SK-N-DZ (cell line): ENCODE results near the gene FNDC3B.

Experiments used
- DNase-seq: peaks from one replicate; pipeline ENCODE4 v3.0.0-alpha.2; 2015; ENCODE audit warnings: low spot score

The FNDC3B gene

GRCh38 chr3:172166261-172166660 is 126.9 kb downstream of the FNDC3B start:
- DNase-seq, result no peak

DNA sequence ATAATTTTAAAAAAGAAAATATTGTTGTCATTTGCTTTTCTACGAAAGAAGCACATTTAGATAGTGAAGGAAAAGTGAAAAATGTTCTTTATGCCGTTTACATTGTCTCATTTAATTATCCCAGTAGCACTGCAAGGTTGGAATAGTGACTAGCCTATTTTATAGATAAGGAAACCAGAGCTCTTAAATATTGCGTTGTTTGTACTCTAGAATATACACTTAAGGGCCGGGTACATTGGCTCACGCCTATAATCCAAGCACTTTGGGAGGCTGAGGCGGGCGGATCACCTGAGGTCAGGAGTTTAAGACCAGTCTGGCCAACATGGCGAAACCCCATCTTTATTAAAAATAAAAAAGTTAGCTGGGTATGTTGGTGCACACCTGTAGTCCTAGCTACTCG is 127.5 kb downstream of the FNDC3B start:
- no peak for DNase-seq

GRCh38 chr3:172167892-172168648 is 128.7 kb downstream of the FNDC3B start:
- DNase-seq, result no peak

- no peak for DNase-seq
Measured at GRCh38 chr3:172170073-172170709, 130.8 kb downstream of the FNDC3B start.

GRCh38 chr3:172170841-172171240 is 131.5 kb downstream of the FNDC3B start:
- no peak for DNase-seq

- DNase-seq, result no peak
Measured at GRCh38 chr3:172171396-172172075, 132.2 kb downstream of the FNDC3B start.

DNA sequence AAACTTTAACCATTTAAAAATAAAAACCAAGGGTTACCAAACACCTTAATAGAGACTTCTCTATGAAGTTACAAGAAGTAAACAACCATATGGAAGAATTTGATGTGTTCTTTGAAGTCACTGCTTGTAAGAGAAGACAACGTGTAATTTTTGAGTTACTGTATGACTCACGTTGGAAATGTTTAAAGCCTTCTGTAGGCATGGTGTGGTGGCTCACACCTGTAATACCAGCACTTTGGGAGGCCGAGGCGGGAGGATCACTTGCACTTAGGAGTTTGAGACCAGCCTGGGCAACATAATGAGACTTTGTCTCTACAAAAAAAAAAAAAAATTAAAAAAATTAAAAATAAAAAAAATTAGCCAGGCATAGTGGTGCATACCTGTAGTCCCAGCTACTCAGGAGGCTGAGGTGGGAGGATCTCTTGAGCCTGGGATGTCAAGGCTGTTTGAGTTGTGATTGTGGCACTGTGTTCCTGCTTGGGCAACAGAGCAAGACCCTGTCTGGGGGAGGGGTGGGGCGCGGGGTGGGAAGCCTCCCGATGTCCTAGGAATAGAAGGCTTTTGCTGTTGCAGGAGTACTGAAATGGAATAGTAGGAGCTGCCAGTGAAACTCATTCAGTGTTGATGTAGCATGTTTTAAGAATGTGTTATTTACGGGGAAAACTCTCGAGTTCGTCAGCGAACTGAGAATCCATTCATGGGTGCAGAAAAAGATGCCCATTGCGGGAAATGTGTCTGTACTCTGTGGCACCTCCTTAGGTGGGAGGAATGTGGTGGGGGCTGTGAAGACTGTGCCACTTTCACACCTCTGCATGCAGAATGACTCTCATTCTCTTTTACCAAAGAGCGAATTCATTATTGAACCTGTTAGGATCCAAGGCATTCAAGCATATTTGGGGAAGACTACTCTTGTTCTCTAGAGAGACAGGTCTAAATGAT is 134.2 kb downstream of the FNDC3B start:
- no peak for DNase-seq

DNA sequence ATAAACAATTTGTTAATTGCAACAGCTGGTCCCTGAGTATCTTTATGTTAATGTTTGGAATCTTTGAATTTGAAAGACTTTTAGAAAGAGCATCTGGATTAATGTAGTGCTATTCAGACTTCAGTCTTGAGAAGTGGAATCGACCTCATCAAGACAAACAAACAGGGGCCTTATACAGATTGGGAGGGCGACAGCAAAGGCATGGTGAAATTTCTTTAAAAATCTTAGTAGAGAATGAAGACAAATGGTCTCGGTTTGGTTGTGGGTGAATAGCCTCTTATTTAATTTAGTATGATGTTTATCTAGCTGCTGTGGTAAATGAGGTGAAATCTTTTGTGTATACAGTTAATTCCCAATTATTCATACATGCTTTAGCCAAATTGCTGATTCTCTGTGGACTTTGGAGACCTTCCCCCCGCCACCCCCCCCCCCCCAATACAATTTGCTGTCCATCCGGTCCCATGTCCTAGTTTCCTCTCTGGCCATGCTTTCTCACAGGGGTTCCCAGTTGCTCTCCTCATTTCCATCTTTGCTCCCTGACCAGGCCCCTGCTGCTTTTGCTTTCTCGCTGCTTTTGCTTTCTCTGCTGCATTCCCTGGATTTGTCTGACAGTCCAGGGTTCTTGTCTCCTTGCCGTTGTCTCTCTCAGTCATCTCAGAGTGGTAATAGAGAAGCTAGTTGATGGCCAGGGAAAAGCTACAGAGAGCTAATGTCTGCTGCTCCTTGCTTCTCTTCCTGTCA is 135.3 kb downstream of the FNDC3B start:
- DNase-seq, result peak; percentile 41

- no peak for DNase-seq
Measured at GRCh38 chr3:172175254-172175599, 135.8 kb downstream of the FNDC3B start.

GRCh38 chr3:172176061-172176770 is 136.8 kb downstream of the FNDC3B start:
- no peak for DNase-seq

DNA sequence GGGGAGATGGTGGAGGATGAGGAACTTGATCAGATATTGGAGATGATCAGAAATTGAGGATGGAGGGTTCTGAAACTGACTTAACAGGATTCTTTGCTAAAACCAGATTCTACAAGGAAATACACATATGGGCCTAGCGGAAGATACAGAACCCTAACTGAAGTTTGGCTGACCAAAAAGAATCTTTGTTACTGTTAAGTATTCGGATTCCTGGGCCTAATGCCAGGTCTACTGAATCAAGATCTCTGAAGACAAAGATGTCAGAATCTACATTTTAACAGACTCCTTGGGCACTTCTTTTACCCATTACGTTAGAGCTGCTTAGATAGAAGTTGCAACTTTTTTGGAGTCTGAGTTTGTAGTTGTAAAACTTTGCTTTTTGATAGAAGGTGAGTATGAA is 137.7 kb downstream of the FNDC3B start:
- DNase-seq, result no peak

DNA sequence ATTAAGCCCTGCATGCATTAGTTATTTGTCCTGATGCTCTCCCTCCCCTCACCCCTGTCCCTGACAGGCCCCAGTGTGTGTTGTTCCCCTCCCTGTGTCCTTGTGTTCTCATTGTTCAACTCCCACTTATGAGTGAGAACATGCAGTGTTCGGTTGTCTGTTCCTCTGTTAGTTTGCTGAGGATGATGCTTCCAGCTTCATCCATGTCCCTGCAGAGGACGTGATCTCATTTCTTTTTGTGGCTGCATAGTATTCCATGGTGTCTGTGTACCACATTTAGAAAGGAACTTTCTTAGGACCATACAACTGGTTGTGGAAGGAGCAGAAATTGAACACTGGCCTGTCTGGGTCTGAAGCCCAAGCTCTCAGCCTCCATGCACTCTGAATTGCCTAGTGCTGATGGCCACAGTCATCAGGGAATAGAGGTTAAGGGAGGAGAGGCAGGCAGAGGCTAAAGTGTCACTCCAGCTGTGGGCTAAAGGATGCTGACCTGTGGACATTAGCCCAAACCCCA is 138.5 kb downstream of the FNDC3B start:
- no peak for DNase-seq

- no peak for DNase-seq
Measured at GRCh38 chr3:172179680-172180399, 140.5 kb downstream of the FNDC3B start.

DNA sequence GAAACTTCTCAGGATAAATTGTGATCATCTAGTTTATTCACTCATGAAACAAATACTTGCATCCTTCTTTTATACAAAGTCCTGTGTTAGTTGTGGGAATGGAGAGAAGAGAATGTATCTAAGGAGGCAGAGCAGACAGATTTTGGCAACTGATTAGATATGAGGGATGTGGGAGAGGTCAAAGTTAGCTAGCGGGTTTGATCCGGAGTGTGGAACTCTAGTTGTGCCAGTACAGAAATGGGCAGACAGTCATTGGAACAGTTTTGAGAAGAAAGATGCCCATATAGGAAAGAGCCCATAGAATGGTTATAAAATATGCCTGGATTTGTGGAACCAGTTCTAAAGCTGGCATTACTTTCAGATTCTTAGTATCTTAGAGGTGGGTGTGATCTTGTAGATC is 141.1 kb downstream of the FNDC3B start:
- DNase-seq, result no peak

DNA sequence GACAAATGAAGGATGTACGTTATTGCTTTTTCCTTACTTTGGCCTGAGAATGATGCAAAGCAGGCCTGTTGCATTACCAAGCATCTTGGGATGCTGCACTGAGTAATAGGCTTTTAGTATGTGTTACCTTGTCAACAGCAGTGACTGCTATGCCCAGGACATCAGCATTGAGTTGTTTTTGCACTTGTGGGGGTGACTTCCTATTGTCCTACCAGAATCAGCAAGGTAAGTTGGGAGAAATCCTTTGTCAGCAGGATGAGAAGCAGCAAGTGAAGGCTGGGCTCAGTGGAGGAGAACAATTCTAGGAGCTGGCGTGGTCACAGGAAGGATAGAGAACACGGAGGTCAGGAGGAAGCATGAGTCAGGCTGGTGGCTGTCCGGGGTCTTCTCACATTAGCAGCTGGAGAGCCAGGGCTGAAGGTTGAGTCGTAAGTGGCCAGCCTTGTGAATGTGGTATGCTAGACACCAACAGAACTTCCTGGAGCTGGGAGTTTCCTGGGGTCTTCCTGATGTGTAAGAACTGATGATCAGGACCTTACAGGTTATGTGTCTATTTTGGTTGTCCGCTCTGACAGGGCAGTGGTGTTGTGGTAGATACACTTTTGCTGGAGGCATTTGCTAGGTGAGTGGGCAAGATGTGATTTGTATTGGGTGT is 142.7 kb downstream of the FNDC3B start:
- peak; percentile 54 for DNase-seq

DNA sequence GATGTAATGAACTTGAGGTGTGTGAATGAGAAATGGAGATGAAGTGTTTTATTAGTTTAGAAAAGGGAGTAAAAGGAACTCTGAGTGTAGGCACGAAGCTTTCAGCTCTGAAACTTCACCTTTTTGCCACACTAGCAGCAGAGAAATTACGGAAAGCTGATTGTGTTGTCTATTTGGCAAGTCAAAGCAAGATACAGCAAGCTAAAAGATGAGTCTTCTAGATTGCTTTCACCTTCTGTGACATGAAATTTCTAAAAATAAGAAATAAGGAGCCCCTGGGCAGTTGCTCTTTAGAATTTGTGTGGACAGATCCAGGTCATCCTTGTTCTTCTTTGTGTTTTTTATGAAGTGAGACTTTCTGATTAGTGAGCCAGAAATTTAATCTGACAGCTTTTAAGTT is 143.4 kb downstream of the FNDC3B start:
- no peak for DNase-seq

- no peak for DNase-seq
Measured at GRCh38 chr3:172184106-172184822, 144.9 kb downstream of the FNDC3B start.

DNA sequence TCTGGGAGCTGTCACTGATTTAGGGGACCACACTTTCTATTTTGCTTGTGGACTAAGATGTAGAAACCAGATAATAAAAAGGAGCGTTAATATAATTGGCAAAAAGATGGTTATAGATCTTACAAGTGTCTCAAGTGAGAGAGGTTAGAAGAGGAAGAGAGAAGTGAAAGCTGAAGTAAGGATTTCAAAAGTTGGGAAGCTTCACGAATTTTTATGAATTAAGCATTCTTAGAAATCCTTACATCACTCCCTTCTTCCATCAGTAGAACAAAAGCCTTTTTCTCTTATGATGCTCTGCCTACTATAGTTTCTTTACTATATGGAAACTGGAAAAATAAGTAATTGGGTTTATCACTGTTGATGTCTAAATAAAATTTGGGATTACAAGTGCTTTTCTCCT is 146.5 kb downstream of the FNDC3B start:
- no peak for DNase-seq
